ENCODE results near the gene HTRA3. TPM values are rescaled to one million over a fixed set of nuclear protein-coding genes. Genes with fewer than 3 reads are reported as not detected.

Gene HTRA3
- total RNA-seq, 1 donor from 2014 or later = 35.2 TPM

DNA sequence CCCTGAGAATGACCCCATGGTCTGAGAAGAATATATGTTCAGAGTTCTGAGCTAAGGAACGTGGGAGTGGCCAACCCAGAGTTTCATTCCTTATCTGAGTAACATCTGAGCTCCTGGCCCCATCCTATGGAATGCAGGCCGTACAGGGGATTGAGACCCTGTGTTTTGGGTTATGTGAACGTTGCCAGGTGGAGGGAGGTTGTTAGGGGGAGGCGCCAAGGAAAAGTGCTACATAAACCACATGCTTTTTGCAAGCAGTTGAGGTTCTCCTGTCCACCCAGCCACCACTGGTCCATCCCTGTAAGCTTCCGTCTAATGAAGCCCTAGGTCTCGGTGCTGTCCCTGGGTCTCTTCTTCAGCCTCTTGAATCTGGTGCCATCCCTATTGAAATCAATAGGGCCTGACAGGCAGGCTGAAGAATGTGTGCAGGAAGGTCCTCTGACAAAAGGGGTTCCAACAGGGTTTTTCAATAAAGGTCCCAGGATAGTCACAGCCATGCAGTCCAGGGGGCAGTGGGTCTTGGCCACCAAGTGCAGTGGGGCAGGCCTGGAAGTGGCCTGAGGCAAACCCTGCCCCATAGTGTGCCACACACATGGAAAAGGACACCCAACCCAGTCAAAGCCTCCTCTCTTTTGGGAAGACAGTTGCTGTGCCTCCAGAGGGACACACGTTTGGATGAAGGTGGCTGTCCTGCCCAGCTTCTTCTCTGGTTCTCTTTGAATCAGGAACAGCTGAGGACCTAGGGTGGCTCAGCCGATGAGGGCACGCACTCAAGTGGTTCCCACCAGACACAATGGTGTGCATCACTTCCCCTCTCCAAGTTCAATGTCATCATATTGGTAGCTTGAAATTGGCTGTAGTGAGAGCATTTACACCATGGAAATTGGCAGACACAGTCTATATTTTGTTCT lies 53.5 kb downstream of the HTRA3 start:
- Mint-ChIP-seq H3K9me3 (ENCODE audit: unreplicated experiment) (peaks cover 7% of the 10 kb centered on the region), H3K36me3 (ENCODE audit: low read depth, unreplicated experiment) (no peaks in the 10 kb centered on the region), H3K27ac (ENCODE audit: unreplicated experiment) (no peak overlapping the region), H3K4me3 (ENCODE audit: unreplicated experiment) (no peak overlapping the region), H3K27me3 (ENCODE audit: low read depth, unreplicated experiment) (peaks cover 10% of the 10 kb centered on the region), H3K4me1 (ENCODE audit: low read depth, unreplicated experiment) (peaks cover 3% of the 10 kb centered on the region)
- Histone ChIP-seq H3K9me3 (ENCODE audit: insufficient read depth, low read depth, low read length) (no peaks in the 10 kb centered on the region), H3K4me1 (ENCODE audit: insufficient read depth, low read length) (no peaks in the 10 kb centered on the region), H3K27me3 (ENCODE audit: insufficient read depth, low read length) (no peaks in the 10 kb centered on the region), H4K20me1 (ENCODE audit: insufficient read depth, low read length) (no peaks in the 10 kb centered on the region), H2AFZ (ENCODE audit: low read depth, low read length) (no peak overlapping the region), H3K36me3 (ENCODE audit: insufficient read depth, low read length) (no peaks in the 10 kb centered on the region), H3K79me2 (ENCODE audit: insufficient read depth, low read length) (no peaks in the 10 kb centered on the region), H3K4me3 (ENCODE audit: insufficient read depth, low read depth, low read length) (no peak overlapping the region), H3K4me2 (ENCODE audit: low read length) (no peak overlapping the region), H3K27ac (ENCODE audit: low read depth, low read length) (no peak overlapping the region), H3K9ac (ENCODE audit: low read length) (no peak overlapping the region)
- FAIRE-seq = no peak
- no peak for DNase-seq (ENCODE audit: low read depth)
- TF ChIP-seq, protein P1, sequence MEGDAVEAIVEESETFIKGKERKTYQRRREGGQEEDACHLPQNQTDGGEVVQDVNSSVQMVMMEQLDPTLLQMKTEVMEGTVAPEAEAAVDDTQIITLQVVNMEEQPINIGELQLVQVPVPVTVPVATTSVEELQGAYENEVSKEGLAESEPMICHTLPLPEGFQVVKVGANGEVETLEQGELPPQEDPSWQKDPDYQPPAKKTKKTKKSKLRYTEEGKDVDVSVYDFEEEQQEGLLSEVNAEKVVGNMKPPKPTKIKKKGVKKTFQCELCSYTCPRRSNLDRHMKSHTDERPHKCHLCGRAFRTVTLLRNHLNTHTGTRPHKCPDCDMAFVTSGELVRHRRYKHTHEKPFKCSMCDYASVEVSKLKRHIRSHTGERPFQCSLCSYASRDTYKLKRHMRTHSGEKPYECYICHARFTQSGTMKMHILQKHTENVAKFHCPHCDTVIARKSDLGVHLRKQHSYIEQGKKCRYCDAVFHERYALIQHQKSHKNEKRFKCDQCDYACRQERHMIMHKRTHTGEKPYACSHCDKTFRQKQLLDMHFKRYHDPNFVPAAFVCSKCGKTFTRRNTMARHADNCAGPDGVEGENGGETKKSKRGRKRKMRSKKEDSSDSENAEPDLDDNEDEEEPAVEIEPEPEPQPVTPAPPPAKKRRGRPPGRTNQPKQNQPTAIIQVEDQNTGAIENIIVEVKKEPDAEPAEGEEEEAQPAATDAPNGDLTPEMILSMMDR (IDR thresholded peaks at IDR 0.05; ENCODE audit: insufficient read depth, low read depth, low read length) = no peak
- no peak for TF ChIP-seq EZH2 (IDR thresholded peaks at IDR 0.05; ENCODE audit: insufficient read depth, low read length)

DNA sequence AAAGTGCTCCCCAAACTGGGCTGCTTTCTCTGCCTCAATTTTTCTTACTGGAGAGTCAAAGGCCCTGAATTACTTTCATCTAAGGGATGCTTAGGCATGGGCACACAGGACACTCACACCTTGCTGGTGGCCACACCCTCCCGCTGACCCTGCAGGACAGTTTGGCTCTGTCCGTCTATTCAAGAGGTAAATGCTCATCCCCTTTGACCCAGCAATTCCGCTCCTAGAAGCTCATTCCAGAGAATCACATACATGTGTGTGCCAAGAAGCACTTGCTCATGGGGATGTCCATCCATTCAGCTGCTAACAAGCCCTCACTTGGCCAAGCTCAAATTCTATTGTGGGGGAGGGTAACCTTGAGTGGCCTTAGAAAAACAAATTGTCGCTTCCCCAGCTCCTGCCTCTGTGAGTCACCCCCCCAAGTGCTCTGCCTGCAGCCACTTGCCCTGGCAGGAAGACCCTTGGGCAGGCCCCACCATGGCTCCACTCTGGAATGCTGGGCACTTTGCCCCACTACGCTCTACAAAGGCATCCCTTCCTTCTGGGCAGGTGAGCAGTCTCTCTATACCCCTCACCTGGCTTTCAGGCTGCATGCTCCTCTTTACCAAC lies 54.5 kb downstream of the HTRA3 start:
- Histone ChIP-seq H3K9me3 (ENCODE audit: insufficient read depth, low read depth, low read length) (no peaks in the 10 kb centered on the region), H3K9ac (ENCODE audit: low read length) (no peak overlapping the region), H3K4me2 (ENCODE audit: low read length) (no peak overlapping the region), H3K79me2 (ENCODE audit: insufficient read depth, low read length) (no peaks in the 10 kb centered on the region), H3K27ac (ENCODE audit: low read depth, low read length) (no peak overlapping the region), H3K4me3 (ENCODE audit: insufficient read depth, low read depth, low read length) (no peak overlapping the region), H3K27me3 (ENCODE audit: insufficient read depth, low read length) (no peaks in the 10 kb centered on the region), H3K4me1 (ENCODE audit: insufficient read depth, low read length) (no peaks in the 10 kb centered on the region), H2AFZ (ENCODE audit: low read depth, low read length) (no peak overlapping the region), H4K20me1 (ENCODE audit: insufficient read depth, low read length) (no peaks in the 10 kb centered on the region), H3K36me3 (ENCODE audit: insufficient read depth, low read length) (no peaks in the 10 kb centered on the region)
- Mint-ChIP-seq H3K4me3 (ENCODE audit: unreplicated experiment) (peak overlapping the region; percentile 34), H3K9me3 (ENCODE audit: unreplicated experiment) (peaks cover 7% of the 10 kb centered on the region), H3K4me1 (ENCODE audit: low read depth, unreplicated experiment) (no peaks in the 10 kb centered on the region), H3K36me3 (ENCODE audit: low read depth, unreplicated experiment) (no peaks in the 10 kb centered on the region), H3K27me3 (ENCODE audit: low read depth, unreplicated experiment) (peaks cover 16% of the 10 kb centered on the region), H3K27ac (ENCODE audit: unreplicated experiment) (no peak overlapping the region)
- no peak for DNase-seq (ENCODE audit: low read depth)
- TF ChIP-seq, protein P1 (IDR thresholded peaks at IDR 0.05; ENCODE audit: insufficient read depth, low read depth, low read length) = no peak
- TF ChIP-seq EZH2 (IDR thresholded peaks at IDR 0.05; ENCODE audit: insufficient read depth, low read length) = no peak
- FAIRE-seq = no peak

All from astrocyte (in vitro differentiated cells and primary cell).